ENCODE measurements around the gene ERGIC2. TPM values are rescaled to one million over a fixed set of nuclear protein-coding genes. Genes with fewer than 3 reads are reported as not detected.

ERGIC2 gene
- total and polyA plus RNA-seq, 10 of the 15 experiments (the other 5 are each of a cell fraction or from before 2014, with no cell fraction given), result 26.1 to 181 (median 83.9) TPM

DNA sequence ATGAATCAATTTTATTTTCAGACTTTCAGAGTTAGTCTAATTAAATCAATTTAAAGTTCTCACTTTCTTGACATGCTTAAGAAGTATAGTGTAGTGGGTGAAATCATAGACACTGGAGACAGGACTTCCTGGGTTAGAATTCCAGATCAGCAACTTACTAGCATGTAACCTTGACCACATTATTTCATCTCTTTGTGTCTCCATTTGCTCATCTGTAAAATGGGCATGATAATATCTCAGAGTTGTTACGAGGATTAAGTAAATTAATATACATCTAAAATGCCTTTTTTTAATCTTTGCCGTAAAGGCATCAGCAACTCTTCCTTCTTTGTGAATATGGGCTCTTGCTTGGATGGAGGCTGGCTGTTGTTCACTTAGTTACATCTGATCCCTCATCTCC, 1.3 kb upstream of the ERGIC2 start:
- ChIA-PET CTCF (no interaction called here), RAD21 (ENCODE audit: unreplicated experiment) (no interaction called here), SMC1A (ENCODE audit: uncharacterized antibody, unreplicated experiment) (no interaction called here), POLR2A (no interaction called here)
- 64% methylated on average over 2 of the region's 2 CpGs for WGBS (ENCODE audit: insufficient coverage, insufficient replicate concordance, low lambda C conversion rate, missing lambda C conversion rate)
- Histone ChIP-seq H3K4me2 (ENCODE audit: control insufficient read depth, insufficient read depth) (no peak overlapping the region), H3K36me3 (ENCODE audit: control insufficient read depth in 2 of 2, insufficient read depth in 2 of 2, low read length in 1 of 2) (0 out of 4 replicates have a peak, but pooled peaks cover 0 to 3% of the 10 kb centered on the region in 2 experiments), H3K4me3 (no peak overlapping the region), H3K9me3 (replicated peaks; ENCODE audit: control insufficient read depth, insufficient read depth, low read length) (no peaks in the 10 kb centered on the region; the same call in 2 of the 3 replicates), H2AFZ (ENCODE audit: control insufficient read depth, low read depth, low read length) (no peak overlapping the region), H3K27ac (ENCODE audit: control insufficient read depth, insufficient read depth) (no peak overlapping the region), H3K9ac (ENCODE audit: control insufficient read depth, insufficient read depth, low read length) (no peak overlapping the region), H3K79me2 (ENCODE audit: control insufficient read depth, insufficient read depth, low read length) (peaks cover 31% of the 10 kb centered on the region), H3K27me3 (replicated peaks in 1 of 2; ENCODE audit: control insufficient read depth in 2 of 2, insufficient read depth in 2 of 2, low read length in 1 of 2) (no peaks in the 10 kb centered on the region), H4K20me1 (ENCODE audit: control insufficient read depth, insufficient read depth) (no peaks in the 10 kb centered on the region), H3K4me1 (ENCODE audit: control insufficient read depth, insufficient read depth, low read length) (no peaks in the 10 kb centered on the region)
- FAIRE-seq (no peak), ATAC-seq (no peak), DNase-seq (ENCODE audit: low read depth, low spot score) (no peak)
- BruUV-seq (replicated peaks), result no TSS peak
- in situ Hi-C loops (cut with MboI) (no loop called here), intact Hi-C loops (cut with micrococcal nuclease; ENCODE audit: unreplicated experiment) (no loop called here)
- TF ChIP-seq, protein P1, sequence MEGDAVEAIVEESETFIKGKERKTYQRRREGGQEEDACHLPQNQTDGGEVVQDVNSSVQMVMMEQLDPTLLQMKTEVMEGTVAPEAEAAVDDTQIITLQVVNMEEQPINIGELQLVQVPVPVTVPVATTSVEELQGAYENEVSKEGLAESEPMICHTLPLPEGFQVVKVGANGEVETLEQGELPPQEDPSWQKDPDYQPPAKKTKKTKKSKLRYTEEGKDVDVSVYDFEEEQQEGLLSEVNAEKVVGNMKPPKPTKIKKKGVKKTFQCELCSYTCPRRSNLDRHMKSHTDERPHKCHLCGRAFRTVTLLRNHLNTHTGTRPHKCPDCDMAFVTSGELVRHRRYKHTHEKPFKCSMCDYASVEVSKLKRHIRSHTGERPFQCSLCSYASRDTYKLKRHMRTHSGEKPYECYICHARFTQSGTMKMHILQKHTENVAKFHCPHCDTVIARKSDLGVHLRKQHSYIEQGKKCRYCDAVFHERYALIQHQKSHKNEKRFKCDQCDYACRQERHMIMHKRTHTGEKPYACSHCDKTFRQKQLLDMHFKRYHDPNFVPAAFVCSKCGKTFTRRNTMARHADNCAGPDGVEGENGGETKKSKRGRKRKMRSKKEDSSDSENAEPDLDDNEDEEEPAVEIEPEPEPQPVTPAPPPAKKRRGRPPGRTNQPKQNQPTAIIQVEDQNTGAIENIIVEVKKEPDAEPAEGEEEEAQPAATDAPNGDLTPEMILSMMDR (IDR thresholded peaks at IDR 0.05 in 2 of 3, conservative IDR thresholded peaks at IDR 0.05 in 1 of 3; ENCODE audit: control insufficient read depth in 2 of 3, extremely low read depth in 1 of 3, insufficient read depth in 1 of 3, low read depth in 3 of 3, low read length in 3 of 3), result no peak
- no peak for TF ChIP-seq WRNIP1 (IDR thresholded peaks at IDR 0.05; ENCODE audit: borderline replicate concordance, low read depth, low read length)
- TF ChIP-seq, protein P2, sequence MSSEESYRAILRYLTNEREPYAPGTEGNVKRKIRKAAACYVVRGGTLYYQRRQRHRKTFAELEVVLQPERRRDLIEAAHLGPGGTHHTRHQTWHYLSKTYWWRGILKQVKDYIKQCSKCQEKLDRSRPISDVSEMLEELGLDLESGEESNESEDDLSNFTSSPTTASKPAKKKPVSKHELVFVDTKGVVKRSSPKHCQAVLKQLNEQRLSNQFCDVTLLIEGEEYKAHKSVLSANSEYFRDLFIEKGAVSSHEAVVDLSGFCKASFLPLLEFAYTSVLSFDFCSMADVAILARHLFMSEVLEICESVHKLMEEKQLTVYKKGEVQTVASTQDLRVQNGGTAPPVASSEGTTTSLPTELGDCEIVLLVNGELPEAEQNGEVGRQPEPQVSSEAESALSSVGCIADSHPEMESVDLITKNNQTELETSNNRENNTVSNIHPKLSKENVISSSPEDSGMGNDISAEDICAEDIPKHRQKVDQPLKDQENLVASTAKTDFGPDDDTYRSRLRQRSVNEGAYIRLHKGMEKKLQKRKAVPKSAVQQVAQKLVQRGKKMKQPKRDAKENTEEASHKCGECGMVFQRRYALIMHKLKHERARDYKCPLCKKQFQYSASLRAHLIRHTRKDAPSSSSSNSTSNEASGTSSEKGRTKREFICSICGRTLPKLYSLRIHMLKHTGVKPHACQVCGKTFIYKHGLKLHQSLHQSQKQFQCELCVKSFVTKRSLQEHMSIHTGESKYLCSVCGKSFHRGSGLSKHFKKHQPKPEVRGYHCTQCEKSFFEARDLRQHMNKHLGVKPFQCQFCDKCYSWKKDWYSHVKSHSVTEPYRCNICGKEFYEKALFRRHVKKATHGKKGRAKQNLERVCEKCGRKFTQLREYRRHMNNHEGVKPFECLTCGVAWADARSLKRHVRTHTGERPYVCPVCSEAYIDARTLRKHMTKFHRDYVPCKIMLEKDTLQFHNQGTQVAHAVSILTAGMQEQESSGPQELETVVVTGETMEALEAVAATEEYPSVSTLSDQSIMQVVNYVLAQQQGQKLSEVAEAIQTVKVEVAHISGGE (CRISPR knock-in tag; IDR thresholded peaks at IDR 0.05), result no peak
- TF ChIP-seq, protein P3, sequence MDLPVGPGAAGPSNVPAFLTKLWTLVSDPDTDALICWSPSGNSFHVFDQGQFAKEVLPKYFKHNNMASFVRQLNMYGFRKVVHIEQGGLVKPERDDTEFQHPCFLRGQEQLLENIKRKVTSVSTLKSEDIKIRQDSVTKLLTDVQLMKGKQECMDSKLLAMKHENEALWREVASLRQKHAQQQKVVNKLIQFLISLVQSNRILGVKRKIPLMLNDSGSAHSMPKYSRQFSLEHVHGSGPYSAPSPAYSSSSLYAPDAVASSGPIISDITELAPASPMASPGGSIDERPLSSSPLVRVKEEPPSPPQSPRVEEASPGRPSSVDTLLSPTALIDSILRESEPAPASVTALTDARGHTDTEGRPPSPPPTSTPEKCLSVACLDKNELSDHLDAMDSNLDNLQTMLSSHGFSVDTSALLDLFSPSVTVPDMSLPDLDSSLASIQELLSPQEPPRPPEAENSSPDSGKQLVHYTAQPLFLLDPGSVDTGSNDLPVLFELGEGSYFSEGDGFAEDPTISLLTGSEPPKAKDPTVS (IDR thresholded peaks at IDR 0.05; ENCODE audit: low read depth, low read length), result no peak
- TF ChIP-seq, protein P4, sequence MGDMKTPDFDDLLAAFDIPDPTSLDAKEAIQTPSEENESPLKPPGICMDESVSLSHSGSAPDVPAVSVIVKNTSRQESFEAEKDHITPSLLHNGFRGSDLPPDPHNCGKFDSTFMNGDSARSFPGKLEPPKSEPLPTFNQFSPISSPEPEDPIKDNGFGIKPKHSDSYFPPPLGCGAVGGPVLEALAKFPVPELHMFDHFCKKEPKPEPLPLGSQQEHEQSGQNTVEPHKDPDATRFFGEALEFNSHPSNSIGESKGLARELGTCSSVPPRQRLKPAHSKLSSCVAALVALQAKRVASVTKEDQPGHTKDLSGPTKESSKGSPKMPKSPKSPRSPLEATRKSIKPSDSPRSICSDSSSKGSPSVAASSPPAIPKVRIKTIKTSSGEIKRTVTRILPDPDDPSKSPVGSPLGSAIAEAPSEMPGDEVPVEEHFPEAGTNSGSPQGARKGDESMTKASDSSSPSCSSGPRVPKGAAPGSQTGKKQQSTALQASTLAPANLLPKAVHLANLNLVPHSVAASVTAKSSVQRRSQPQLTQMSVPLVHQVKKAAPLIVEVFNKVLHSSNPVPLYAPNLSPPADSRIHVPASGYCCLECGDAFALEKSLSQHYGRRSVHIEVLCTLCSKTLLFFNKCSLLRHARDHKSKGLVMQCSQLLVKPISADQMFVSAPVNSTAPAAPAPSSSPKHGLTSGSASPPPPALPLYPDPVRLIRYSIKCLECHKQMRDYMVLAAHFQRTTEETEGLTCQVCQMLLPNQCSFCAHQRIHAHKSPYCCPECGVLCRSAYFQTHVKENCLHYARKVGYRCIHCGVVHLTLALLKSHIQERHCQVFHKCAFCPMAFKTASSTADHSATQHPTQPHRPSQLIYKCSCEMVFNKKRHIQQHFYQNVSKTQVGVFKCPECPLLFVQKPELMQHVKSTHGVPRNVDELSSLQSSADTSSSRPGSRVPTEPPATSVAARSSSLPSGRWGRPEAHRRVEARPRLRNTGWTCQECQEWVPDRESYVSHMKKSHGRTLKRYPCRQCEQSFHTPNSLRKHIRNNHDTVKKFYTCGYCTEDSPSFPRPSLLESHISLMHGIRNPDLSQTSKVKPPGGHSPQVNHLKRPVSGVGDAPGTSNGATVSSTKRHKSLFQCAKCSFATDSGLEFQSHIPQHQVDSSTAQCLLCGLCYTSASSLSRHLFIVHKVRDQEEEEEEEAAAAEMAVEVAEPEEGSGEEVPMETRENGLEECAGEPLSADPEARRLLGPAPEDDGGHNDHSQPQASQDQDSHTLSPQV (IDR thresholded peaks at IDR 0.05), result no peak
- no peak for TF ChIP-seq MYB (IDR thresholded peaks at IDR 0.05; ENCODE audit: borderline replicate concordance, low read depth, low read length)
- TF ChIP-seq SRF (IDR thresholded peaks at IDR 0.05; ENCODE audit: low read depth in 2 of 2, low read length in 2 of 2), result no peak
- no peak for TF ChIP-seq TCF7 (IDR thresholded peaks at IDR 0.05; ENCODE audit: borderline replicate concordance)
- TF ChIP-seq NR2C2 (IDR thresholded peaks at IDR 0.05; ENCODE audit: borderline replicate concordance, control insufficient read depth, insufficient read length, low read depth), result no peak
- TF ChIP-seq FOXM1 (IDR thresholded peaks at IDR 0.05; ENCODE audit: low read depth, low read length), result no peak
- no peak for TF ChIP-seq MEF2B (IDR thresholded peaks at IDR 0.05; ENCODE audit: partially characterized antibody, poor library complexity, severe bottlenecking)
- TF ChIP-seq FOS (IDR thresholded peaks at IDR 0.05; ENCODE audit: borderline replicate concordance, extremely low read depth, insufficient read length), result no peak
- no peak for TF ChIP-seq EGR1 (IDR thresholded peaks at IDR 0.05; ENCODE audit: borderline replicate concordance in 1 of 2, low read depth in 2 of 2, low read length in 2 of 2)

Data from GM12878 (cell line).